ENCODE results near the gene SHROOM1.

DNA sequence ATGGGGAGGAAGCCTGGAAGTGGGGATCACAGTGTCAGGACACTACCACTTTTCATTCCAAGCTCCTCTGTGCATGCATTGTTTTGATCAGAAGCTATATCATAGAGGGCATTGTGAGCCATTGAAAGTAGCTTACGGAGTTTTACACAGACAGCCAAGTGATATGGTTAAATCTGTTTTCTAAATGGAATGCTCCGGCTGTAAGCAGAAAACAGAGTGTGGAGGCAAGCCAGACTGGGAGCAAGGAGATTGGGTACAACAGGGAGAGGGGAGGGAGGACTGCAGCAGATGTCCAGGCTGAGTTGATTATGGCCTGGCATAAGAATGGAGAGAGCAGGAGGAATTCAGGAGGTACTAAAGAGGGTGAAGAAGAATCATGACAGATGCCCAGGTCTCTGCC, 32.8 kb downstream of the SHROOM1 start:
- TF ChIP-seq, protein P1, sequence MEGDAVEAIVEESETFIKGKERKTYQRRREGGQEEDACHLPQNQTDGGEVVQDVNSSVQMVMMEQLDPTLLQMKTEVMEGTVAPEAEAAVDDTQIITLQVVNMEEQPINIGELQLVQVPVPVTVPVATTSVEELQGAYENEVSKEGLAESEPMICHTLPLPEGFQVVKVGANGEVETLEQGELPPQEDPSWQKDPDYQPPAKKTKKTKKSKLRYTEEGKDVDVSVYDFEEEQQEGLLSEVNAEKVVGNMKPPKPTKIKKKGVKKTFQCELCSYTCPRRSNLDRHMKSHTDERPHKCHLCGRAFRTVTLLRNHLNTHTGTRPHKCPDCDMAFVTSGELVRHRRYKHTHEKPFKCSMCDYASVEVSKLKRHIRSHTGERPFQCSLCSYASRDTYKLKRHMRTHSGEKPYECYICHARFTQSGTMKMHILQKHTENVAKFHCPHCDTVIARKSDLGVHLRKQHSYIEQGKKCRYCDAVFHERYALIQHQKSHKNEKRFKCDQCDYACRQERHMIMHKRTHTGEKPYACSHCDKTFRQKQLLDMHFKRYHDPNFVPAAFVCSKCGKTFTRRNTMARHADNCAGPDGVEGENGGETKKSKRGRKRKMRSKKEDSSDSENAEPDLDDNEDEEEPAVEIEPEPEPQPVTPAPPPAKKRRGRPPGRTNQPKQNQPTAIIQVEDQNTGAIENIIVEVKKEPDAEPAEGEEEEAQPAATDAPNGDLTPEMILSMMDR (IDR thresholded peaks at IDR 0.05 in 4 of 5, conservative IDR thresholded peaks at IDR 0.05 in 1 of 5) = no peak
- no peak for TF ChIP-seq POLR2A (IDR thresholded peaks at IDR 0.05)

Data from gastrocnemius medialis (tissue), 4 donors.